Non-pigmented ciliary epithelial cell (primary cell): ENCODE data around the gene ARHGAP6.
"Not testable (repeated sequence)": the region's sequence is repeated elsewhere in the genome, so short reads cannot be mapped to it uniquely, and the experiment has no call there.

Experiments
- DNase-seq: peaks from one replicate; pipeline ENCODE4 v3.0.0-alpha.2; 2010; ENCODE audit warnings: low read depth

ARHGAP6 gene

DNA sequence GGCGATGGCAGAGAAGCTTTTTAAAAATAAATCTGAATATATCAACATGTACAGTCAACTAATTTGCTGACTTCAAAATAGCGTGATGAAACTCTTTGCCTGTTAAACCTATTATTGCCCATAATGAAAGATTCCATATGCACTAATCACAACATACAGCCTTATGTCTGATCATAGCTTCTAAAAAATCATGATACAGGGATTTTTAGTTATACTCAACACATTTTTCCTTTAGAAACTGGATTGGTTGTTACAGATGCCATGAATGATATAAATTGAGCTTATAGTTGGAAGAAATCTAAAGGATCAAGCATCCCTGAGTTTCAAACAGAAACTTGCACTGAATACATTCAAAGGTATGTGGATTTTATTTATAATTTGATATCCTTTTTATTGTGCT lies 372.6 kb downstream of the ARHGAP6 start, which contains the start of gene AMELX:
Gene AMELX (plus strand): TSS at position 301 of the 400 bp plus-strand sequence. CDS start 1,376 bp downstream, outside the sequence.
- DNase-seq = no peak

GRCh38 chrX:11290416-11291102 lies 375.2 kb downstream of the ARHGAP6 start:
- DNase-seq = no peak

DNA sequence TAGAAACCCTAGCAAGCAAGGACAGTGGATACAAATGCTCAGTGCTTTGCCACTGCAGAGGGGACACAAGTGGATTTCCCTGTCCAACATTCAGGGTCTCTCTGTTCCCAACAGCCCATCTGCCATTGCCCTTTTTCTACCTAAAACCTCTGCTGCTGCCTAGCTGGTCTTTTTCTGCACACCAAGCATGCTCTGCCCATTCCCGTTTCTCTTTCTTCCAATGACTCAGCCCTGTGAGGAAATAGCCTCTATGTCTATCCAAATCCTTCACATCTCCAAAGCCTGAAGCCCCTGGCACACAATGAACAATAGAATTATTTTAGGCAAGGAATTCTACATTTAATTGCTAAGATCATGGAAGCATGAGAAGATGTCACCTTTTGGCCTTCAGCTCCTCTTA lies 378.2 kb downstream of the ARHGAP6 start:
- no peak for DNase-seq

- no peak for DNase-seq
Observed at GRCh38 chrX:11285651-11286050, 380.1 kb downstream of the ARHGAP6 start.

DNA sequence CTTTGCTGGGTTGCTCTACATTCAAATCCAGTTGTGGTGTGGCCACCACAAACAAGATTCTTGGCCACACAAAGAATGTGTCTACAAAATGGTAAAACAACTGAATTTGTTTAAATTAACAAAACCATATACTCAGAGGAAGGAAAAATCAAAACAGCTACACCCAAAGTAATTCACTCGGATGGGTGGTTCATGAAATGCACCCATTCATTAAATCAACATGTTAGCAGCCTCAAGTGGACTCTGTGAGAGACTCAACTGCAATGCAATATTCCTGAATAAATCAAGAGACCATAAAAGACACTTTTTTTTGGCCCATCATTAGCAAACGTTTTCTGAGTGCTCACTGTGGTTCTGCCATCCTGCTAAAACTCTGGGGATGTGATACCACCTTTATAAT lies 383.7 kb downstream of the ARHGAP6 start:
- no peak for DNase-seq

DNA sequence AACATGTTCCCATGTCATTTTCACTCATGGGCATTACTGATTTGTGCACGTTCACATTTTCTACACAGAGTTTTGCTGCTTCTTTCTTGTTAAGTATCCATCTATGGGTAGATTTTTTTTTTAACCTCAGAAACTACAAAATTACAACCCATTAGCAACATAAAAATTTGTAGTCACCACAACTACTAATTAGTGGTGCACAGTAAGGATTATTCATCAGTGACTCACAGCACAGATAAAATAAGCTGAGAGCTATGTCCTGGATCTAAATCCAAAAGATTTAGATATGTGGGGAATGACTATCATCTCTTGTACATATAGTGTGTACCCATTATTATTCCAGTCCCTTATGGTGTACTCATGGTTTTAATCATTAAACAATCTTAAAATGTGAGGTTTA lies 392.2 kb downstream of the ARHGAP6 start:
- DNase-seq = no peak

DNA sequence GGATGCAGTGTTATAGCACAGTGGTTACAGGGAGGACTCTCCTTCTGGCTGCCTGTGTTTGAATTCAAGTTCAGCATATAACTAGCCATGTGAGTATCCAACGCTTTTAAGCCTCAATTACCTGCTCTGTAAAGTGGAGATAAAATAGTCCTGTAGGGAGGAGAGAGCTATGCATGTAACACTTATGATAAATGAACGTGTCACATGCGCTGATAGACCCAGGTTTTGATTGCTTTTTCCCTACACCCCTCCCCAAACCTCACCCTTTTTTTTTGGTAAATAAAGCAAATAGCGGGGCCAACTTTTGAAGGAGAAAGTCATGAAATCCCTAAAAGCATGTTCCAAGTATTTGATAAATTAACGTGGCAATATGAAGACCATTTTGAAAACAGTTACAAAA lies 392.9 kb downstream of the ARHGAP6 start:
- DNase-seq = no peak

DNA sequence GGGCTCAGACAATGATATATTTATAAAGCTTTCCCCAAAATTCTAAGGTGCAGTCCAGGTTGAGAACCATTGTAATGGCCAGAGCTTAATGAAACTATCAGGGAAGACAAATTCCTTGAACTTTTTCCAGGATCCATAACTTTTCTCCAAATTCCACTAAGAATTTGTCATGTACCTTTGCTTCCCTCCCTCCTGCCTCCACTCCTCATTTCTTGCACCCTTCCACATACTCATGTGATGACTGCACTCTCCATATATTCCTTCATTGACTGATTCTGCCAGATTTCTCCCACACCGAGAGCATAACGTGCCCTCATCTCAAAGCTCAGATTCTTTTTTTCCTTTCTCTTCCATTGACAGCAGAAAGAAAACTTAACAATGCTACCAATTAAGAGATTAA lies 393.4 kb downstream of the ARHGAP6 start:
- no peak for DNase-seq

- no peak for DNase-seq
Observed at GRCh38 chrX:11269996-11270395, 395.7 kb downstream of the ARHGAP6 start.

DNA sequence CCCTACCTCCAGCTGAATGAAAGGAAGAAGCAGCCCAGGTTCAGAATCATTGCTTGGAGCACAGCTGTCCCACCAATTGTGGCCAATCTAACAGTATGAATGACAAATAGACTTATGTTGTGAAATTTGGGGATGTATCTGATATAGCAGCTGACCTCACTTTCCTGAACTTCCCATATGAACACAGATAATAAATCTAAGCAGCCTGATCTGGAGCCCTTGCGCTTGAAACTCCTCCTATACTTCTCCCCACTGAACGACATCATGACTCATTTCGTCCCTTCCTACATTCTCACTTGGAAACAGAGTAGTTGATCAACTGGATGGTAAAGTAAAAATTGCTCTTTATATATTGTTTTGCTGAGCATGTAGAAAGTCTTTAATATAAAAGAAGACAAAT lies 396.7 kb downstream of the ARHGAP6 start:
- DNase-seq = no peak

DNA sequence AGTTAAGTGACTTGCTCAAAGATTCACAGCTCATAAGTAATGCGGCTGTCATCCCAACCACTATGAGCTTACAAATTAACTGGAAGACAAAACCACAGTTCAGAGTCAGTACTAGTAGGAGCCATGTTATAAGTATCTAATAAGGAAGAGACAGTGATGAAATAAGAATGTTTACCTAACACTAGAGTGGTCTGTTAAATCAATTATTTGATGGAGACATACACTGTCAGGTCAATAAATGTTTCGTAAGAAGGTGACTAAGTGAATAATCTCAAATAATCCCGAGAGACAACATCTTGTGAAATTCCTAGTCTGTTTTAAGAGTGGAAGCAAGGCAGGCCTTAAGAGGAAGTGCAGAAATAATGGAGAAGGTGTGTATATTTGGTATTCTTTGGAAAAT lies 398.3 kb downstream of the ARHGAP6 start:
- DNase-seq = no peak

- no peak for DNase-seq
Observed at GRCh38 chrX:11266573-11267003, 399.1 kb downstream of the ARHGAP6 start.

DNA sequence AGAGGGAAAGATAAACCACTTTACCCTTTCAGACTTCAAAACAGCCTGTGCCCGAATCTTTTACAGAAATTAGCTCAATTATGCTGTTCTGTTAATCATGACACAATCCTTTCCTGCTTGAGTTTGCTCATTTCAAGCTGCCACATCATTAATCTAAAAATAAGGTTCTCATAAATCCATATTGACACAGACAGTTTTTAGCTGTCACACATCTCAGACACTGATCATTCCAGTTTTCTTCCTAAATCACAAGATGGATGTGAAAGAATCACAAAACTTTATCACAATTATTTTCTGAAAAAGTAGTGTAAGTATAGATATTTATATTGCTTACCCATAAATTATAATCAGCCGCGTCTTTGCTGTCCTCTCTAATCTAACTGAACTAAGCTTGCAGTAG lies 400.4 kb downstream of the ARHGAP6 start:
- no peak for DNase-seq

DNA sequence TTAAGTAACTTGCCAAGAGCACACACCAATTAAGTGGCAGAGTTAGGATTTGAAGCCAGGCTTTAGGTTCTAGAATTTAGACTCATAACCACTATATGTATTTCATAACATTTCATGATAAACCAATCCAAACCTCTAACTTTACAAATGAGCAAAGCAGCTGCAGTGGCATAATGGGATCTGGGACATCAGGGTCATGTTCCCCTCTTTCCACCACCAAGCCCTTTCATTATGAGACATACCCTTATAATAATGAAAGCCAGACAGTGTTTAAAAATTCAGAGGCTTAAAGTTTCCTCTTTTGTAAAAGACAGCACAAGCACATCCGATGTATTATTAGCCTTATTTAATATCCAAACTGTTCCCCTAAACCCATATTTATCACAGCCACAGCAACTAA lies 400.8 kb downstream of the ARHGAP6 start:
- DNase-seq = no peak

GRCh38 chrX:11261260-11261659 lies 404.5 kb downstream of the ARHGAP6 start:
- DNase-seq = peak; percentile 22

GRCh38 chrX:11259437-11259836 lies 406.3 kb downstream of the ARHGAP6 start:
- no peak for DNase-seq

- no peak for DNase-seq
Observed at GRCh38 chrX:11257711-11258110, 408.0 kb downstream of the ARHGAP6 start.

- no peak for DNase-seq
Observed at GRCh38 chrX:11257290-11257689, 408.4 kb downstream of the ARHGAP6 start.

- no peak for DNase-seq
Observed at GRCh38 chrX:11254417-11255109, 411.2 kb downstream of the ARHGAP6 start.

GRCh38 chrX:11244636-11245035 lies 421.1 kb downstream of the ARHGAP6 start:
- DNase-seq = no peak

DNA sequence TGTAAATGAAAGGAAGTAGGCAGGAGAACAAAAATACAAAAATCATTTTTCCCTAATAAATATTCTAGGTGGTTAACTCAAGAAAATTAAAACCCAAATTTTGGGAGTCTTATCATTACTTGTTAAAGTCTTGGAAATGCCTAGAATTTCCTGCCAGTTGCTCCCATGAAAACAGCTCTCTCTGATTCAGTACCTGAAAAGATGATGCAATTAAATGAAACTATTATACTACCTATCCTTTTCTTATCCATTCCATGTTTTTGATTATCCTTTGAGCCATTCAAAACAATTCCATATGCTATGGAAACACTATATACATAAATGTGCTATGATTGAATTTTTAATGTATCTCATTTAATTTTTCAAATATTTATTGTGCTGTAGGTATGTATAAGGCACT lies 423.0 kb downstream of the ARHGAP6 start:
- DNase-seq = no peak

DNA sequence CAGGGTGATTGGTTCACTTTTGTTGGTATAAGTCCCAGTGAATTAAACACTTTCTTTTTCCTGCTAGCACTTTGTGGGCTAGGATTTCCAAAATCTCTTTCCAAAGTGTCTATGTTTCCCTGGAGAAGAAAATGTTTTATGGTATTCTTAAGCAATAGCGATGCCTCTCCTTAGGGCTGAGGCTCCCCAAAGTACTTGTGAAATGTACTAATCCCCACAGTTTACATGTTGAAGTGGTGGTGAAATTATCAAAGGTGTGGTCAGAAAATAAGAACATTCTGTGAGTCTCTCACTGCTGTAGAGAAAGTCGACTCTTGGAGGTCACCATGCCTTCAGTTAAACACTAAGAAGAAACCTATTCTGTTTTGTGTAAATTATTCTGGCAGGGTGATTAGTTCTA lies 424.0 kb downstream of the ARHGAP6 start:
- no peak for DNase-seq

DNA sequence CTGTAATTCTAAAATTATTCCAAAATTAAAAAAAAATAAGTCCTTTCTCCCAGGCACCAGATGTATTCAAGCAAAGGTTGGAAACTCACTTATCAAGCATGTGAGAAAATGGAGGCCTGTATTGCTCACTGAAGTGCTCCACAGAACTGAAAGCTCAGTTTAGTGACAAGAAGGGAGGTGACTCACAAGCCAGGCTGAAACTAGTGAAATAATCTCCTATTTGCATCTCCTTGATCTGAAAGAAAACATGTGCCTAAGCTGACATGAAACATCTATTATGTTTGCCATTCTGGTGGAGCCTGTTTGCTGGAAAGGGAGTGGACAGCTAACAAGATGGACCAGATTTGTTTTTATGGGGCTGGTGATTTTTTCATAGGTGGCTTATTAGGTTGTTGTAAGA lies 426.5 kb downstream of the ARHGAP6 start:
- peak; percentile 52 for DNase-seq

GRCh38 chrX:11235377-11235776 lies 430.3 kb downstream of the ARHGAP6 start:
- not testable (repeated sequence) for DNase-seq
